Loucy (cell line): ENCODE measurements around the gene HOXC5.

Source experiments
- H2AFZ ChIP-seq: fragments of 200-600 bp; sonication (generic); 2 replicates; pipeline ENCODE4 v1.6.0; 2016; ENCODE audit warnings: antibody characterized with exemption, mild to moderate bottlenecking, low read length, moderate library complexity
- H3F3A ChIP-seq: fragments of 200-600 bp; 2 replicates; pipeline ENCODE4 v1.6.0; 2016; ENCODE audit warnings: antibody characterized with exemption, low read depth, mild to moderate bottlenecking
- H3K27me3 ChIP-seq: fragments of 200-600 bp; sonication (generic); 2 replicates; pipeline ENCODE4 v1.6.1; 2014; ENCODE audit warnings: low read length, mild to moderate bottlenecking; ENCODE audit not compliant: insufficient read depth, poor library complexity, severe bottlenecking
- H3K36me3 ChIP-seq: fragments of 200-600 bp; sonication (generic); 2 replicates; pipeline ENCODE4 v1.6.1; 2016; ENCODE audit warnings: low read length; ENCODE audit not compliant: insufficient read depth
- H3K4me1 ChIP-seq: fragments of 200-600 bp; sonication (generic); 2 replicates; pipeline ENCODE4 v1.5.1; 2014; ENCODE audit warnings: low read length, mild to moderate bottlenecking; ENCODE audit not compliant: insufficient read depth, poor library complexity, severe bottlenecking
- H3K4me2 ChIP-seq: fragments of 200-600 bp; sonication (generic); 2 replicates; pipeline ENCODE4 v1.6.0; 2014; ENCODE audit warnings: antibody characterized with exemption, low read length, low read depth, mild to moderate bottlenecking; ENCODE audit not compliant: poor library complexity, severe bottlenecking
- H3K4me3 ChIP-seq: fragments of 200-600 bp; sonication (generic); 2 replicates; pipeline ENCODE4 v1.5.1; 2014; ENCODE audit warnings: low read length, mild to moderate bottlenecking, mixed read lengths; ENCODE audit not compliant: poor library complexity, severe bottlenecking
- H3K79me2 ChIP-seq: fragments of 200-600 bp; sonication (generic); 2 replicates; pipeline ENCODE4 v1.6.1; 2014; ENCODE audit warnings: low read length; ENCODE audit not compliant: insufficient read depth
- H3K9ac ChIP-seq: fragments of 200-600 bp; sonication (generic); 2 replicates; pipeline ENCODE4 v1.6.0; 2014; ENCODE audit warnings: mild to moderate bottlenecking, low read depth, low read length, moderate library complexity; ENCODE audit not compliant: poor library complexity, severe bottlenecking
- H3K9me2 ChIP-seq: fragments of 200-600 bp; sonication (generic); replicated peaks from 2 replicates; pipeline ENCODE4 v1.6.1; 2016; ENCODE audit warnings: low read depth, low read length, mixed read lengths
- H3K9me3 ChIP-seq: fragments of 200-600 bp; sonication (generic); 2 replicates; pipeline ENCODE4 v1.6.1; 2014; ENCODE audit warnings: mild to moderate bottlenecking, antibody characterized with exemption, low read length, low read depth; ENCODE audit not compliant: insufficient read depth
- H4K20me1 ChIP-seq: fragments of 200-600 bp; sonication (generic); 2 replicates; pipeline ENCODE4 v1.6.0; 2014; ENCODE audit warnings: antibody characterized with exemption, low read length, mild to moderate bottlenecking; ENCODE audit not compliant: insufficient read depth, poor library complexity, severe bottlenecking
- EZH2phosphoT487 ChIP-seq: fragments of 200-600 bp; IDR thresholded peaks from 2 replicates; pipeline ENCODE4 v1.6.1; 2018; ENCODE audit warnings: antibody characterized with exemption, mild to moderate bottlenecking, moderate library complexity, borderline replicate concordance
- TF ChIP-seq, protein P1 (sequence below): fragments of 200-600 bp; sonication (generic); conservative IDR thresholded peaks from 2 replicates; pipeline ENCODE4 v1.5.1; 2014; ENCODE audit warnings: mild to moderate bottlenecking, antibody characterized with exemption, low read length

The HOXC5 gene

DNA sequence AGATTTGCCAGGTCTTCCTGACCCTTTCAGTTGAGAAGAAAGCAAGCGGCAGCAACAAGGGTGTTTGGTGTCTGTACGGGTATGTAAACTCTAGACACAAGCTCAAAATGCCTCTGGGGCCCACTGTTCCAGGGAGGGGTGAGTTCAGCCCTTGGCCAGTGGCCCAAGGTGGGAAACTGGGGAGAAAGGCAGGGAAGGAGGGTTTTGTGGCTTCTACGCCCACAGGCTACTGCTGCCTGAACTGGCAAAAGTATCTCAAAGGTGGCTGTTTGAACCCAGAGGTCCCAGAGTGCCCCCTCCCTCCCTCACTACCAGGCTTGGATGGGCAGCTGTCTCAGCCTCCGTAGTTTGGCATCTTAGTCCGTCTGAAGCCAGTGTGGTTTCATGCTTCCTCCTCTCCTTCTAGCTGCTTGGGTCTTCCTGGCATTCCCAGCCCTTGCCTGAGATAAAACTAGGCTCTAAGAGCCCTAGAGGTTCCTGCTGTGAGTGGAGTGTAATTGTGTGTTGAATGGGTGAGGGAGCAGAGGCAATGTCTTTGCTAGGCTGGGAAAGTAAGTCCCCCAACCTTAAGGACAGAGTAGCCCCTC lies 5.5 kb downstream of the HOXC5 start:
- H3K79me2 ChIP-seq: peaks cover 79% of the 10 kb centered on the region
- H3K9me2 ChIP-seq: no peaks in the 10 kb centered on the region
- no peaks in the 10 kb centered on the region for H3K27me3 ChIP-seq
- peaks cover 14% of the 10 kb centered on the region for H3F3A ChIP-seq
- TF ChIP-seq, protein P1, sequence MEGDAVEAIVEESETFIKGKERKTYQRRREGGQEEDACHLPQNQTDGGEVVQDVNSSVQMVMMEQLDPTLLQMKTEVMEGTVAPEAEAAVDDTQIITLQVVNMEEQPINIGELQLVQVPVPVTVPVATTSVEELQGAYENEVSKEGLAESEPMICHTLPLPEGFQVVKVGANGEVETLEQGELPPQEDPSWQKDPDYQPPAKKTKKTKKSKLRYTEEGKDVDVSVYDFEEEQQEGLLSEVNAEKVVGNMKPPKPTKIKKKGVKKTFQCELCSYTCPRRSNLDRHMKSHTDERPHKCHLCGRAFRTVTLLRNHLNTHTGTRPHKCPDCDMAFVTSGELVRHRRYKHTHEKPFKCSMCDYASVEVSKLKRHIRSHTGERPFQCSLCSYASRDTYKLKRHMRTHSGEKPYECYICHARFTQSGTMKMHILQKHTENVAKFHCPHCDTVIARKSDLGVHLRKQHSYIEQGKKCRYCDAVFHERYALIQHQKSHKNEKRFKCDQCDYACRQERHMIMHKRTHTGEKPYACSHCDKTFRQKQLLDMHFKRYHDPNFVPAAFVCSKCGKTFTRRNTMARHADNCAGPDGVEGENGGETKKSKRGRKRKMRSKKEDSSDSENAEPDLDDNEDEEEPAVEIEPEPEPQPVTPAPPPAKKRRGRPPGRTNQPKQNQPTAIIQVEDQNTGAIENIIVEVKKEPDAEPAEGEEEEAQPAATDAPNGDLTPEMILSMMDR: no peak
- TF ChIP-seq EZH2phosphoT487: no peak
- peaks cover 86% of the 10 kb centered on the region for H3K4me1 ChIP-seq
- peak overlapping the region; percentile 73 for H3K4me3 ChIP-seq
- no peaks in the 10 kb centered on the region for H3K9me3 ChIP-seq
- H3K4me2 ChIP-seq: peak overlapping the region; percentile 95
- H3K9ac ChIP-seq: peak overlapping the region; percentile 85
- H4K20me1 ChIP-seq: peaks cover 37% of the 10 kb centered on the region
- no peak overlapping the region for H2AFZ ChIP-seq
- H3K36me3 ChIP-seq: no peaks in the 10 kb centered on the region

DNA sequence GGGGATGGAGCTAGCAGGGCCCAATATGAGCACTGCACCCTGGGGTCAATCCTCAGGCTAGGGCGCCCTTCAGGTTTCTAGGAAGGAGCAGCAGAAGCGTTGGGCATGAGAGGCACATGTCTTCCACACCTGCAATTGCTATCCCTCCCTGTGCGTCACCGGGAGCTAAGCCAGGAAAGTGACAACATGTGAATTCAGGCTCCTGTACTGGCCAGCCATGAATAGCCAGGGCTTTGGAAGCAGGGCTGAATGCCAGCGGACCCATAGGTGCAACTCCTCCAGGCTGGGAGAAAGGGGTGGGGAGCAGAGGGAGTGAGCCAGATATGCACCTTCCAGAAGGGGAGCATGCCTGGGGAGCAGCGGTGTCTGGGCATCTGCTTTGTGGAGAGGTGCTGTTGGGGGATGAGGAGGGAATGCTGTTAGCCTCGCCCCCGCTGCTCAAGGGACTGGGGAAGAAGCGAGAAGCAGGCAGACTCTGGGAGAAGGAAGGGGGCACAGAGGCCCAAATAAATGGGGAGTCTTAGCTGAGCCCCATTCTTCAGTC lies 6.1 kb downstream of the HOXC5 start:
- H3F3A ChIP-seq: peaks cover 14% of the 10 kb centered on the region
- TF ChIP-seq, protein P1: no peak
- TF ChIP-seq EZH2phosphoT487: no peak
- H2AFZ ChIP-seq: no peak overlapping the region
- no peaks in the 10 kb centered on the region for H3K27me3 ChIP-seq
- H3K9me3 ChIP-seq: no peaks in the 10 kb centered on the region
- no peaks in the 10 kb centered on the region for H3K9me2 ChIP-seq
- H4K20me1 ChIP-seq: peaks cover 38% of the 10 kb centered on the region
- peak overlapping the region; percentile 85 for H3K9ac ChIP-seq
- H3K79me2 ChIP-seq: peaks cover 80% of the 10 kb centered on the region
- no peaks in the 10 kb centered on the region for H3K36me3 ChIP-seq
- H3K4me3 ChIP-seq: peak overlapping the region; percentile 73
- peaks cover 87% of the 10 kb centered on the region for H3K4me1 ChIP-seq
- peak overlapping the region; percentile 95 for H3K4me2 ChIP-seq

DNA sequence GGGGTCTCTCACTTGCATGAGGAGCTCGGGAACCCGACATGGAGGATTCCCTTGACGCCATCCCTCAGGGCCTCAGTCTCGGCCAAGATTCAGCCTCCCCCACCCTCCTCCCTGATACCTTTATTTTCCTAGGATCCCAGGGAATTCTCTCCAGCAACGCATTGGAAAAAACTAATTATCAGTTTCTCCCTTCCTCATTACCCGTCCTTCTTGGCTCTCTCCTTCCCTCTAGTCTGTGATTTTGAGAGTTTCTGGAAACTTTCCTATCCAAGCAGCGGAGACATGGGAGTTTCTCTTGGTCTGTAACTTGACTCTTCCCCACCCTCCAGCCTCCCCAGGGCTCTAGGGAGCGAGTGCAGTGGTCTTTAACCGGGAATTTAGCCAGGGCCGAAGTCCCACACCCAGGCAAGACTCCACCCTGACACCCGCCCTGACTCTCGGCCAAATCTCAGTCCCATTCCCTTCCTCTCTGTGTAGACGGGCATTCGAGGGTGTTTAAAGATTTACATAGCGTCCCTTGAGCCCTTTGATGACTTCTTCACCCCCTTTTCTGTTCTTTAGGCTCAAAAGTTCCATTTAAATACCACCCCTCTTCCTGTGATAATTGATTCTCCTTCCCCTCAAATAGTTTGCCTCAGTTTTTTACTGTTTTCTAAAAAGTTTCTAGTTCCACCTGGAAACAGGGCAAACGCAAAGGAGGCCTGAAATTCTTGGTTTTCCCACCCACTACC lies 6.7 kb downstream of the HOXC5 start:
- Histone ChIP-seq H3K9ac (peak overlapping the region; percentile 85), H3K4me3 (peak overlapping the region; percentile 73), H3K27me3 (no peaks in the 10 kb centered on the region), H3F3A (peaks cover 14% of the 10 kb centered on the region), H3K4me1 (peaks cover 87% of the 10 kb centered on the region), H3K4me2 (peak overlapping the region; percentile 95), H4K20me1 (peaks cover 43% of the 10 kb centered on the region), H3K79me2 (peaks cover 81% of the 10 kb centered on the region), H3K9me2 (no peaks in the 10 kb centered on the region), H2AFZ (no peak overlapping the region), H3K36me3 (no peaks in the 10 kb centered on the region), H3K9me3 (no peaks in the 10 kb centered on the region)
- TF ChIP-seq EZH2phosphoT487: no peak
- TF ChIP-seq, protein P1: no peak
